ENCODE results near the gene SCNN1B.

Gene SCNN1B

DNA sequence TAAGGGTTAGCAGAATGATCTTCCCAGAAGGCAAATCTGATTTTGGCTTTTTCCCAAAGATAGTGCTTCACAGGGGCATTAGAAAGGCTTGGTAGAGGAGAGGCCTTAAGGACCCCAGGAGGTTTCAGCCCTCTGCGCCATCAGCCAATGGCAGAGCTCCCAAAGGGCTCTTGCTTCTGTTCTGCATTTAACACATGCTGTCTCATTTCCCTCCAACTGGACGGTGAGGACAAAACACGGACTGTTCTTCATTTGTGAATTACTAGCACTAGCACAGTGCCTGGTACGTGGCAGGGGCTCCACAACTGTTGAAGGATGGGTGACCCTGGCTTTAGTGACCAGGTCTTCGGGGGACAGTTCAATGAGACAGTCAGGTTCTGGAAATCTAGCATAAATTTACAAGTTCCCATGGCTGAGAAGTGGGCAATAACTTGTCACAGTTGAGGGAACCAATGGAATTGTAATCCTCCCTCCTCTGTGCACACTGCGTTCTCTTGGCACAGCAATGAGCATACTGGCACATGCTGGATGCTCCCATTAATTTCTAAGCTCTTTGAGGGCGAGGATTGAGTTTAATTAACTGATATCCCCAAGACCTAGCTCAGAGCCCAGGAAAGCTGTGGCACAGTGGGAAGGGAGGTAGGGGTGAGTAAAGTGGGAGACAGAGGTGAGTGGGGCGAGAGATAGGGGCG, 105.5 kb downstream of the SCNN1B start (continued):
- TF ChIP-seq, protein P1, sequence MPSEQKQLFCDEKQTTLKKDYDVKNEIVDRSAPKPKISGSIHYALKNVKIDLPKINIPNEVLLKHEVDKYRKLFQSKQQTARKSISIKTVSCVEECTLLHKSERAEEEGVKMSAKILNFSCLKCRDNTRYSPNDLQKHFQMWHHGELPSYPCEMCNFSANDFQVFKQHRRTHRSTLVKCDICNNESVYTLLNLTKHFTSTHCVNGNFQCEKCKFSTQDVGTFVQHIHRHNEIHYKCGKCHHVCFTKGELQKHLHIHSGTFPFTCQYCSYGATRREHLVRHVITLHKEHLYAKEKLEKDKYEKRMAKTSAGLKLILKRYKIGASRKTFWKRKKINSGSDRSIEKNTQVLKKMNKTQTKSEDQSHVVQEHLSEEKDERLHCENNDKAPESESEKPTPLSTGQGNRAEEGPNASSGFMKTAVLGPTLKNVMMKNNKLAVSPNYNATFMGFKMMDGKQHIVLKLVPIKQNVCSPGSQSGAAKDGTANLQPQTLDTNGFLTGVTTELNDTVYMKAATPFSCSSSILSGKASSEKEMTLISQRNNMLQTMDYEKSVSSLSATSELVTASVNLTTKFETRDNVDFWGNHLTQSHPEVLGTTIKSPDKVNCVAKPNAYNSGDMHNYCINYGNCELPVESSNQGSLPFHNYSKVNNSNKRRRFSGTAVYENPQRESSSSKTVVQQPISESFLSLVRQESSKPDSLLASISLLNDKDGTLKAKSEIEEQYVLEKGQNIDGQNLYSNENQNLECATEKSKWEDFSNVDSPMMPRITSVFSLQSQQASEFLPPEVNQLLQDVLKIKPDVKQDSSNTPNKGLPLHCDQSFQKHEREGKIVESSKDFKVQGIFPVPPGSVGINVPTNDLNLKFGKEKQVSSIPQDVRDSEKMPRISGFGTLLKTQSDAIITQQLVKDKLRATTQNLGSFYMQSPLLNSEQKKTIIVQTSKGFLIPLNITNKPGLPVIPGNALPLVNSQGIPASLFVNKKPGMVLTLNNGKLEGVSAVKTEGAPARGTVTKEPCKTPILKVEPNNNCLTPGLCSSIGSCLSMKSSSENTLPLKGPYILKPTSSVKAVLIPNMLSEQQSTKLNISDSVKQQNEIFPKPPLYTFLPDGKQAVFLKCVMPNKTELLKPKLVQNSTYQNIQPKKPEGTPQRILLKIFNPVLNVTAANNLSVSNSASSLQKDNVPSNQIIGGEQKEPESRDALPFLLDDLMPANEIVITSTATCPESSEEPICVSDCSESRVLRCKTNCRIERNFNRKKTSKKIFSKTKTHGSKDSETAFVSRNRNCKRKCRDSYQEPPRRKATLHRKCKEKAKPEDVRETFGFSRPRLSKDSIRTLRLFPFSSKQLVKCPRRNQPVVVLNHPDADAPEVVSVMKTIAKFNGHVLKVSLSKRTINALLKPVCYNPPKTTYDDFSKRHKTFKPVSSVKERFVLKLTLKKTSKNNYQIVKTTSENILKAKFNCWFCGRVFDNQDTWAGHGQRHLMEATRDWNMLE (tag by site-specific recombination; conservative IDR thresholded peaks at IDR 0.05; ENCODE audit: low read depth): no peak
- TF ChIP-seq PRDM1 (tag by site-specific recombination; IDR thresholded peaks at IDR 0.05): no peak

DNA sequence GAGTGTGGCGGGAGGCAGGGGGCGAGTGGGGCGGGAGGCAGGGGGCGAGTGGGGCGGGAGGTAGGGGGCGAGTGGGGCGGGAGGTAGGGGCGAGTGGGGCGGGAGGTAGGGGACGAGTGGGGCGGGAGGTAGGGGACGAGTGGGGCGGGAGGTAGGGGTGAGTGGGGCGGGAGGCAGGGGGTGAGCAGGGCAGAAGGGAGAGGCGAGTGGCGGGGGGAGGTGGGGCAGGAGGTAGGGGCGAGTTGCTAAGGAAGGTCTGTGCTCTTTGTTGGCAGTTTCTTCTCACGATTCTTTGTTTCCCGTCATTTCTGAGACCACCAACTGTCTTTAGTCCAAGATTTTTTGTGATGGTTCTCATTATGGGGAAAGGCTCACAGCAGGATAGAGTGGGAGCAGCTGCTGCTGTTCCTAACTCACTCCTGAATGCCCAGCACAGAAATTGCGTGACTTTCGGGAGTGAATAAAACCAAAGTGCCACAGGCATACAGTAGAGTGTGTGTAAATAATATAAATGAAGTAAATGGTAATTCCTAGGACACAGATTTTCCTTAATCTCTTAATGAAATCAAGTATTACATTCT, 106.2 kb downstream of the SCNN1B start:
- H3K27ac ChIP-seq (ENCODE audit: extremely low read depth, low read depth, low read length): no peak overlapping the region
- H3K4me1 ChIP-seq (ENCODE audit: control insufficient read depth, insufficient read depth, low read length): no peaks in the 10 kb centered on the region; the same call in 1 of the 2 replicates
- ChIA-PET POLR2A (interaction anchor here (0.6 kb wide), 2 partner anchors 15 to 49 kb away, joined by 3 to 5 read pairs; no protein-coding TSS in a partner anchor), CTCF (interaction anchor here (0.5 to 0.9 kb wide), 4 partner anchors 150 to 226 kb away, joined by 3 to 4 read pairs (median 3); partner anchors contain the start of gene SCNN1G)
- TF ChIP-seq RBAK (tag by site-specific recombination; IDR thresholded peaks at IDR 0.05): no peak
- TF ChIP-seq GLIS2 (tag by site-specific recombination; IDR thresholded peaks at IDR 0.05): no peak
- TF ChIP-seq SALL2 (tag by site-specific recombination; IDR thresholded peaks at IDR 0.05; ENCODE audit: borderline replicate concordance): no peak
- TF ChIP-seq, protein P2, sequence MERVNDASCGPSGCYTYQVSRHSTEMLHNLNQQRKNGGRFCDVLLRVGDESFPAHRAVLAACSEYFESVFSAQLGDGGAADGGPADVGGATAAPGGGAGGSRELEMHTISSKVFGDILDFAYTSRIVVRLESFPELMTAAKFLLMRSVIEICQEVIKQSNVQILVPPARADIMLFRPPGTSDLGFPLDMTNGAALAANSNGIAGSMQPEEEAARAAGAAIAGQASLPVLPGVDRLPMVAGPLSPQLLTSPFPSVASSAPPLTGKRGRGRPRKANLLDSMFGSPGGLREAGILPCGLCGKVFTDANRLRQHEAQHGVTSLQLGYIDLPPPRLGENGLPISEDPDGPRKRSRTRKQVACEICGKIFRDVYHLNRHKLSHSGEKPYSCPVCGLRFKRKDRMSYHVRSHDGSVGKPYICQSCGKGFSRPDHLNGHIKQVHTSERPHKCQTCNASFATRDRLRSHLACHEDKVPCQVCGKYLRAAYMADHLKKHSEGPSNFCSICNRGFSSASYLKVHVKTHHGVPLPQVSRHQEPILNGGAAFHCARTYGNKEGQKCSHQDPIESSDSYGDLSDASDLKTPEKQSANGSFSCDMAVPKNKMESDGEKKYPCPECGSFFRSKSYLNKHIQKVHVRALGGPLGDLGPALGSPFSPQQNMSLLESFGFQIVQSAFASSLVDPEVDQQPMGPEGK (tag by site-specific recombination; IDR thresholded peaks at IDR 0.05): no peak
- peaks cover 10 to 40% of the 10 kb centered on the region in 2 experiments; a peak in 2 of 3 replicates for H3K36me3 ChIP-seq (ENCODE audit: control insufficient read depth in 2 of 2, insufficient read depth in 1 of 2, low read length in 2 of 2)
- H3K4me3 ChIP-seq (ENCODE audit: low read depth, low read length): no peak overlapping the region
- H3K9me3 ChIP-seq (ENCODE audit: control insufficient read depth, insufficient read depth, low read depth, low read length): no peaks in the 10 kb centered on the region

DNA sequence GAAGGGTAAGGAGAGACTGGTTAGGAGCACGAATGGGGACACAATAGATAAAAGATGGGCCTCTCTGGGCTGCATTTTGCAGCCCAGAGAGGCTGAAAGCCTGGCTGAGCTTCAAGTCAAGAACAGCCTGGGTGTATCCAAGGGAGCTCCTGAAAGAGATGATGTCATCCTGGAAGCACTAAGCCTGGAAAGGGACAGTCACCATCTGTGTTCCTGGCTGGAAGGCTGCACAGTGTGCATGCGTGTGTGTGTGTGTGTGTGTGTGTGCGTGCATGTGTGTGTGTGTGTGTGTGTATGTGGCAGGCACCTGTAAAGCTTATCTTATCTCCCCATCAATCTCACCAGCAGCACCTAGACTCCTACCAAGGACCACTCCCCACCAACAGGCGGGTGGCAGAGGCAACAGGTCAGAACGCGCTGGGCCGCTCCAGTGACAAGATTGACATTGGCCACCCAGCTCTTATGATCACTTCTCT, 106.8 kb downstream of the SCNN1B start:
- Histone ChIP-seq H3K27ac (ENCODE audit: extremely low read depth, low read depth, low read length) (no peak overlapping the region), H3K4me3 (ENCODE audit: low read depth, low read length) (no peak overlapping the region), H3K4me1 (ENCODE audit: control insufficient read depth, insufficient read depth, low read length) (no peaks in the 10 kb centered on the region; the same call in 1 of the 2 replicates), H3K36me3 (ENCODE audit: control insufficient read depth in 2 of 2, insufficient read depth in 1 of 2, low read length in 2 of 2) (peaks cover 10 to 45% of the 10 kb centered on the region in 2 experiments; a peak in 2 of 3 replicates), H3K9me3 (ENCODE audit: control insufficient read depth, insufficient read depth, low read depth, low read length) (no peaks in the 10 kb centered on the region)
- ChIA-PET POLR2A (interaction anchor here (0.6 kb wide), 2 partner anchors 15 to 48 kb away, joined by 3 to 5 read pairs; no protein-coding TSS in a partner anchor), CTCF (interaction anchor here (0.6 to 0.9 kb wide), 3 partner anchors 183 to 226 kb away, joined by 3 read pairs; partner anchors contain the start of gene SCNN1G)
- TF ChIP-seq ZNF623 (tag by site-specific recombination; IDR thresholded peaks at IDR 0.05) (no peak), ZNF24 (tag by site-specific recombination; IDR thresholded peaks at IDR 0.05) (peak; percentile 86; the same call in 1 of the 2 replicates), ZNF843 (tag by site-specific recombination; IDR thresholded peaks at IDR 0.05) (peak; percentile 74), ZFHX2 (tag by site-specific recombination; conservative IDR thresholded peaks at IDR 0.05) (no peak), ZNF132 (tag by site-specific recombination; IDR thresholded peaks at IDR 0.05; ENCODE audit: borderline replicate concordance) (no peak), OVOL3 (tag by site-specific recombination; IDR thresholded peaks at IDR 0.05) (no peak), ZNF561 (tag by site-specific recombination; IDR thresholded peaks at IDR 0.05; ENCODE audit: borderline replicate concordance) (no peak), YY1 (tag by site-specific recombination; IDR thresholded peaks at IDR 0.05) (no peak), ZNF837 (tag by site-specific recombination; IDR thresholded peaks at IDR 0.05) (no peak; the same call in 1 of the 2 replicates), ZNF335 (tag by site-specific recombination; conservative IDR thresholded peaks at IDR 0.05) (0 out of 2 replicates have a peak, but pooled peaks have one; percentile 32), ZNF174 (tag by site-specific recombination; IDR thresholded peaks at IDR 0.05) (no peak), ZNF221 (tag by site-specific recombination; IDR thresholded peaks at IDR 0.05; ENCODE audit: borderline replicate concordance) (no peak), ZNF2 (tag by site-specific recombination; IDR thresholded peaks at IDR 0.05) (peak; percentile 87)
- TF ChIP-seq, protein P3, sequence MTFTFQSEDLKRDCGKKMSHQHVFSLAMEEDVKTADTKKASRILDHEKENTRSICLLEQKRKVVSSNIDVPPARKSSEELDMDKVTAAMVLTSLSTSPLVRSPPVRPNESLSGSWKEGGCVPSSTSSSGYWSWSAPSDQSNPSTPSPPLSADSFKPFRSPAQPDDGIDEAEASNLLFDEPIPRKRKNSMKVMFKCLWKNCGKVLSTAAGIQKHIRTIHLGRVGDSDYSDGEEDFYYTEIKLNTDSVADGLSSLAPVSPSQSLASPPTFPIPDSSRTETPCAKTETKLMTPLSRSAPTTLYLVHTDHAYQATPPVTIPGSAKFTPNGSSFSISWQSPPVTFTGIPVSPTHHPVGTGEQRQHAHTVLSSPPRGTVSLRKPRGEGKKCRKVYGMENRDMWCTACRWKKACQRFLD (tag by site-specific recombination; IDR thresholded peaks at IDR 0.05): no peak
- TF ChIP-seq, protein P4, sequence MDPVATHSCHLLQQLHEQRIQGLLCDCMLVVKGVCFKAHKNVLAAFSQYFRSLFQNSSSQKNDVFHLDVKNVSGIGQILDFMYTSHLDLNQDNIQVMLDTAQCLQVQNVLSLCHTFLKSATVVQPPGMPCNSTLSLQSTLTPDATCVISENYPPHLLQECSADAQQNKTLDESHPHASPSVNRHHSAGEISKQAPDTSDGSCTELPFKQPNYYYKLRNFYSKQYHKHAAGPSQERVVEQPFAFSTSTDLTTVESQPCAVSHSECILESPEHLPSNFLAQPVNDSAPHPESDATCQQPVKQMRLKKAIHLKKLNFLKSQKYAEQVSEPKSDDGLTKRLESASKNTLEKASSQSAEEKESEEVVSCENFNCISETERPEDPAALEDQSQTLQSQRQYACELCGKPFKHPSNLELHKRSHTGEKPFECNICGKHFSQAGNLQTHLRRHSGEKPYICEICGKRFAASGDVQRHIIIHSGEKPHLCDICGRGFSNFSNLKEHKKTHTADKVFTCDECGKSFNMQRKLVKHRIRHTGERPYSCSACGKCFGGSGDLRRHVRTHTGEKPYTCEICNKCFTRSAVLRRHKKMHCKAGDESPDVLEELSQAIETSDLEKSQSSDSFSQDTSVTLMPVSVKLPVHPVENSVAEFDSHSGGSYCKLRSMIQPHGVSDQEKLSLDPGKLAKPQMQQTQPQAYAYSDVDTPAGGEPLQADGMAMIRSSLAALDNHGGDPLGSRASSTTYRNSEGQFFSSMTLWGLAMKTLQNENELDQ (tag by site-specific recombination; IDR thresholded peaks at IDR 0.05; ENCODE audit: low read depth): no peak

All from HEK293 (cell line).